H9 (cell line): ENCODE data around the gene VDR. TPM values are rescaled to one million over a fixed set of nuclear protein-coding genes. Genes with fewer than 3 reads are reported as not detected.

ENCODE experiments used
- DNase-seq: peaks from one replicate; pipeline ENCODE4 v3.0.0-alpha.2; 2017
- H2AFZ ChIP-seq: one replicate; pipeline ENCODE4 v1.6.1; 2013; ENCODE audit warnings: mild to moderate bottlenecking, low read length, control low read depth, moderate library complexity
- H2AK5ac ChIP-seq: 2 replicates; pipeline ENCODE4 v1.6.1; 2013; ENCODE audit warnings: low read length, control low read depth, mixed read lengths; ENCODE audit not compliant: insufficient read length
- H2BK120ac ChIP-seq: one replicate; pipeline ENCODE4 v1.6.1; 2013; ENCODE audit warnings: low read depth, mild to moderate bottlenecking, low read length, control low read depth, inconsistent platforms; ENCODE audit not compliant: poor library complexity, severe bottlenecking
- H2BK12ac ChIP-seq: 2 replicates; pipeline ENCODE4 v1.6.1; 2013; ENCODE audit warnings: low read length, control low read depth, mixed read lengths, low read depth; ENCODE audit not compliant: insufficient read length
- H2BK15ac ChIP-seq: 2 replicates; pipeline ENCODE4 v1.6.1; 2013; ENCODE audit warnings: low read depth, low read length, control low read depth
- H2BK20ac ChIP-seq: one replicate; pipeline ENCODE4 v1.6.1; 2013; ENCODE audit warnings: low read depth, mild to moderate bottlenecking, low read length, control low read depth, inconsistent platforms; ENCODE audit not compliant: poor library complexity, severe bottlenecking
- H2BK5ac ChIP-seq: 2 replicates; pipeline ENCODE4 v1.6.1; 2013; ENCODE audit warnings: low read length, control low read depth, mixed read lengths; ENCODE audit not compliant: insufficient read length
- H3K14ac ChIP-seq: 2 replicates; pipeline ENCODE4 v1.6.1; 2013; ENCODE audit warnings: low read length, control low read depth; ENCODE audit not compliant: insufficient read depth
- H3K18ac ChIP-seq: 2 replicates; pipeline ENCODE4 v1.6.1; 2013; ENCODE audit warnings: low read depth, mild to moderate bottlenecking, mixed read lengths, low read length, control low read depth; ENCODE audit not compliant: insufficient read length
- H3K23ac ChIP-seq: 2 replicates; pipeline ENCODE4 v1.6.1; 2013; ENCODE audit warnings: low read length, control low read depth, mixed read lengths, low read depth; ENCODE audit not compliant: insufficient read length
- H3K23me2 ChIP-seq: 2 replicates; pipeline ENCODE4 v1.6.1; 2013; ENCODE audit warnings: low read depth, mild to moderate bottlenecking, mixed read lengths, low read length, control low read depth; ENCODE audit not compliant: insufficient read length, poor library complexity, severe bottlenecking
- H3K27ac ChIP-seq: 2 replicates; pipeline ENCODE4 v1.5.1; 2013; ENCODE audit warnings: low read length, control low read depth, mixed read lengths, low read depth; ENCODE audit not compliant: insufficient read length
- H3K27me3 ChIP-seq: 2 replicates; pipeline ENCODE4 v1.6.1; 2013; ENCODE audit warnings: low read length, control low read depth, inconsistent platforms; ENCODE audit not compliant: insufficient read depth
- H3K4ac ChIP-seq: 2 replicates; pipeline ENCODE4 v1.6.1; 2013; ENCODE audit warnings: low read depth, mild to moderate bottlenecking, control low read depth, inconsistent platforms, low read length, moderate library complexity
- H3K4me1 ChIP-seq: 2 replicates; pipeline ENCODE4 v1.6.1; 2013; ENCODE audit warnings: low read length, control low read depth, inconsistent platforms; ENCODE audit not compliant: insufficient read depth
- H3K4me2 ChIP-seq: 2 replicates; pipeline ENCODE4 v1.6.1; 2013; ENCODE audit warnings: low read length, control low read depth, mixed read lengths; ENCODE audit not compliant: insufficient read length, insufficient read depth
- H3K56ac ChIP-seq: 2 replicates; pipeline ENCODE4 v1.6.1; 2013; ENCODE audit warnings: low read depth, mild to moderate bottlenecking, mixed read lengths, low read length, control low read depth; ENCODE audit not compliant: insufficient read length
- H3K79me1 ChIP-seq: 2 replicates; pipeline ENCODE4 v1.6.1; 2013; ENCODE audit warnings: low read depth, mild to moderate bottlenecking, moderate library complexity, low read length, control low read depth, inconsistent platforms; ENCODE audit not compliant: insufficient read depth, poor library complexity, severe bottlenecking
- H3K79me2 ChIP-seq: 2 replicates; pipeline ENCODE4 v1.6.1; 2013; ENCODE audit warnings: low read length, control low read depth, inconsistent platforms; ENCODE audit not compliant: insufficient read depth
- H3K9ac ChIP-seq: 2 replicates; pipeline ENCODE4 v1.6.1; 2013; ENCODE audit warnings: low read length, control low read depth, mixed read lengths; ENCODE audit not compliant: insufficient read length; ENCODE audit errors: extremely low read depth
- H3K9me3 ChIP-seq: one replicate; pipeline ENCODE4 v1.6.1; 2013; ENCODE audit warnings: low read depth, low read length, inconsistent platforms; ENCODE audit not compliant: control insufficient read depth
- H3T11ph ChIP-seq: one replicate; pipeline ENCODE4 v1.6.1; 2013; ENCODE audit warnings: mild to moderate bottlenecking, low read length, control low read depth, inconsistent platforms
- H4K20me1 ChIP-seq: one replicate; pipeline ENCODE4 v1.6.1; 2013; ENCODE audit not compliant: control insufficient read depth, insufficient read length, insufficient read depth
- H4K5ac ChIP-seq: 2 replicates; pipeline ENCODE4 v1.6.1; 2013; ENCODE audit warnings: low read depth, mild to moderate bottlenecking, mixed read lengths, low read length, control low read depth; ENCODE audit not compliant: insufficient read length
- H4K8ac ChIP-seq: replicated peaks from 2 replicates; pipeline ENCODE4 v1.6.1; 2013; ENCODE audit warnings: low read length, control low read depth, mixed read lengths, low read depth; ENCODE audit not compliant: insufficient read length
- H4K91ac ChIP-seq: 2 replicates; pipeline ENCODE4 v1.6.1; 2013; ENCODE audit warnings: low read depth, mild to moderate bottlenecking, moderate library complexity, mixed read lengths, low read length, control low read depth; ENCODE audit not compliant: insufficient read length
- H3K27ac Mint-ChIP-seq, 3 experiments: 2 replicates in 2 of 3; 3 replicates in 1 of 3; pipeline ENCODE4 v1.8.0; 2020 to 2021; ENCODE audit warnings: mixed read lengths in 3 of 3, mild to moderate bottlenecking in 1 of 3, moderate library complexity in 1 of 3
- H3K27me3 Mint-ChIP-seq: 2 replicates; pipeline ENCODE4 v1.8.0; 2021; ENCODE audit warnings: low read depth, mild to moderate bottlenecking, moderate library complexity, mixed read lengths
- H3K36me3 Mint-ChIP-seq, 3 experiments: 2 replicates in 2 of 3; 3 replicates in 1 of 3; pipeline ENCODE4 v1.8.0; 2020 to 2021; ENCODE audit warnings: low read depth in 3 of 3, mixed read lengths in 3 of 3; ENCODE audit not compliant: insufficient read depth in 1 of 3
- H3K4me1 Mint-ChIP-seq, 2 experiments: 2 replicates each; pipeline ENCODE4 v1.8.0; 2020; ENCODE audit warnings: mixed read lengths in 2 of 2
- H3K4me3 Mint-ChIP-seq, 2 experiments: 2 replicates in 1 of 2; 3 replicates in 1 of 2; pipeline ENCODE4 v1.8.0; 2020 to 2021; ENCODE audit warnings: mild to moderate bottlenecking in 2 of 2, mixed read lengths in 2 of 2, moderate library complexity in 1 of 2
- H3K9me3 Mint-ChIP-seq, 2 experiments: 2 replicates in 1 of 2; 3 replicates in 1 of 2; pipeline ENCODE4 v1.8.0; 2020; ENCODE audit warnings: mild to moderate bottlenecking in 2 of 2, mixed read lengths in 2 of 2, moderate library complexity in 1 of 2
- WGBS: extraction: QIAGEN DNeasy Blood & Tissue Kit; methylation state at CpG from one replicate; pipeline ENCODE4 v1.1.7; 2013; ENCODE audit warnings: missing lambda C conversion rate, low lambda C conversion rate, mixed read lengths; ENCODE audit not compliant: insufficient read length; ENCODE audit errors: extremely low coverage; 5-methylcytosine and 5-hydroxymethylcytosine counted together
- total RNA-seq: library from RNA; stranded (reverse); gene quantifications from 2 replicates; pipeline ENCODE4 v1.2.1, GENCODE V29; 2021
- TF ChIP-seq, protein P1 (sequence below): fragments of 200-600 bp; sonication (generic); conservative IDR thresholded peaks from 3 replicates; pipeline ENCODE4 v1.8.0; 2021; ENCODE audit warnings: antibody characterized with exemption, mild to moderate bottlenecking

VDR gene
- total RNA-seq, 1 experiment from 2014 or later, result 0.61 TPM

DNA sequence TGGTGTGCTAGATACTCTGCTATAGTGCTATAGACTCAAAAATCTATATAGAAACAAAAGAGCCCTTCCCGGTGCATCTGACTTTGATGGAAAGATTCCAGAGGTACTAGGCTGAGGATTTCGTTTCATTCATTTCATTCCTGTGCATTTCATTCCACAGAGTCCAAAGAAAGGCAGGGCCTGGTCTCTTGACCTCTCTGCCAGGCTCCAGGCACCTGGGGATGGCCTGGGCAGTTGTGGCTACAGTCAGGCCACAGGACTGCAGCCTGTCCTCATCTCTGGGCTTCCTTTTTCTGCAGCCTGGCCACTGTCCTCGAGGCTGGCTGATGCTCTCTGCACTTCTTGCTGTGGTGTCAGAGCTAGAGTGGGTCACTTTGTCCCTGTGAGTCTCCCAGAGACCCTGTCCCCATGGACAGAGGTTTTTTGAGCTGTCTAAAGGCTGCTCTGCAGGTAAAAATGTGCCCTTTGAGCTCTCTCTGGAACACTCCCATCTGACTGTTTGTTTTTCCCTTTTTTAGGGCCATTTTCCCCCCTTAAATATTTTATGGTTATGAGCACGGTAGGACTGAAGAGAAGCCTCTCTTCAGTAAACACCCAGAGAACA is 3.2 kb upstream of the VDR start:
- Mint-ChIP-seq H3K27me3 (peaks cover 81% of the 10 kb centered on the region), H3K36me3 (no peaks in the 10 kb centered on the region), H3K4me1 (peaks cover 17 to 18% of the 10 kb centered on the region in 2 experiments), H3K27ac (no peak overlapping the region), H3K4me3 (no peak overlapping the region), H3K9me3 (no peaks in the 10 kb centered on the region)
- no peak overlapping the region for H3K23ac ChIP-seq
- no peak overlapping the region for H2AFZ ChIP-seq
- no peak overlapping the region for H2AK5ac ChIP-seq
- DNase-seq, result no peak
- no peak overlapping the region for H4K8ac ChIP-seq
- H3K4ac ChIP-seq, result no peak overlapping the region
- H2BK120ac ChIP-seq, result no peak overlapping the region
- H3K79me2 ChIP-seq, result no peaks in the 10 kb centered on the region
- H3K9ac ChIP-seq, result no peak overlapping the region
- H3K18ac ChIP-seq, result no peak overlapping the region
- no peaks in the 10 kb centered on the region for H3K79me1 ChIP-seq
- no CpG with 5 or more reads among the region's 4 CpGs for WGBS
- H3K27me3 ChIP-seq, result peaks cover 24% of the 10 kb centered on the region; the same call in 1 of the 2 replicates
- no peak overlapping the region for H3K4me2 ChIP-seq
- H3K9me3 ChIP-seq, result no peaks in the 10 kb centered on the region
- H2BK15ac ChIP-seq, result no peak overlapping the region
- peaks cover 12% of the 10 kb centered on the region for H3K23me2 ChIP-seq
- H2BK5ac ChIP-seq, result no peak overlapping the region
- H4K20me1 ChIP-seq, result no peaks in the 10 kb centered on the region
- H3K14ac ChIP-seq, result no peak overlapping the region; the same call in 1 of the 2 replicates
- no peak overlapping the region for H4K5ac ChIP-seq
- H3K4me1 ChIP-seq, result no peaks in the 10 kb centered on the region
- no peak overlapping the region for H3T11ph ChIP-seq
- TF ChIP-seq, protein P1, sequence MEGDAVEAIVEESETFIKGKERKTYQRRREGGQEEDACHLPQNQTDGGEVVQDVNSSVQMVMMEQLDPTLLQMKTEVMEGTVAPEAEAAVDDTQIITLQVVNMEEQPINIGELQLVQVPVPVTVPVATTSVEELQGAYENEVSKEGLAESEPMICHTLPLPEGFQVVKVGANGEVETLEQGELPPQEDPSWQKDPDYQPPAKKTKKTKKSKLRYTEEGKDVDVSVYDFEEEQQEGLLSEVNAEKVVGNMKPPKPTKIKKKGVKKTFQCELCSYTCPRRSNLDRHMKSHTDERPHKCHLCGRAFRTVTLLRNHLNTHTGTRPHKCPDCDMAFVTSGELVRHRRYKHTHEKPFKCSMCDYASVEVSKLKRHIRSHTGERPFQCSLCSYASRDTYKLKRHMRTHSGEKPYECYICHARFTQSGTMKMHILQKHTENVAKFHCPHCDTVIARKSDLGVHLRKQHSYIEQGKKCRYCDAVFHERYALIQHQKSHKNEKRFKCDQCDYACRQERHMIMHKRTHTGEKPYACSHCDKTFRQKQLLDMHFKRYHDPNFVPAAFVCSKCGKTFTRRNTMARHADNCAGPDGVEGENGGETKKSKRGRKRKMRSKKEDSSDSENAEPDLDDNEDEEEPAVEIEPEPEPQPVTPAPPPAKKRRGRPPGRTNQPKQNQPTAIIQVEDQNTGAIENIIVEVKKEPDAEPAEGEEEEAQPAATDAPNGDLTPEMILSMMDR, result no peak
- no peak overlapping the region for H2BK12ac ChIP-seq
- no peak overlapping the region for H3K27ac ChIP-seq
- no peak overlapping the region for H2BK20ac ChIP-seq
- H4K91ac ChIP-seq, result no peak overlapping the region
- no peak overlapping the region for H3K56ac ChIP-seq
